Activated CD4-positive, alpha-beta T cell treated with anti-CD3 and anti-CD28 coated beads for 48 hours (primary cell): Measurements from ENCODE around the gene PHACTR1.
"Not testable (repeated sequence)": the region's sequence is repeated elsewhere in the genome, so short reads cannot be mapped to it uniquely, and the experiment has no call there.

Experiments used
- DNase-seq: peaks from one replicate; pipeline ENCODE4 v3.0.0-alpha.2; 2020

PHACTR1 gene

DNA sequence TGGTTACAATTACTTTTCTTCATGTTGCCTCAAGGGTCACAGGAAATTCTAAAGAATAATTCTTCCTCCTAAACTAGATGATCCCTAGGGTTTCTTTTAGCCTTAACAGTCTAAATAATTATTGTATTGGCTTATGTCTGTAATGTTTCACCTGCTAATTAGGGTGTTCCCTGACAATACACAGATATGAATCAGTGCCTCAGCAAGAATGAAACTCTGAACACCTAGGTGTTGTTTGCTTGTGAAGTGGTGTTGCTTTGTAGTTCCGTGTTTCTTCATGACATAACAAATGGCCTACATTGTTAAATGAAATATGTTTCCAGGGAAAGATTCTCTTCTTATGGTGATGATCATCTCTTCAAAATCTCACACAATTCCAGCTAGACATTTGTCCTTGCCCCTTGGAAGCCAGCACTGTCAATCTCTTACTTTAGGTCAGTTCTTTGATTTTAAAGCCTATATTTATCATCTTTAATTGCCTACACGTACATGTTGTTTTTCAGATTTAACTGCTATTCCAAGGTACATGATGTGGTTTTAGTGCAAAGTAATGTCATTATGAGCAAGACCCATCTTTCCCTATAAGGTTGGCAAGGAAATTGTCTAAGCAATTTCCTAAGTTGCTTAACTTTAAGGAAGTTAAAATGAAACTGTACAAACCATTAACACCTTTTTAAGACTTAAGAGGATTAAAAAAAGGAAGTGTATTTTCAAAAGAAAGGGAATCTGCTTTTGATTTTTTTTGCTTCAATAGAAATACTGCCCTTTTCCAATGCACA is 499.9 kb downstream of the PHACTR1 start:
- no peak for DNase-seq

- no peak for DNase-seq
Measured at GRCh38 chr6:13217206-13217905, 500.8 kb downstream of the PHACTR1 start.

- no peak for DNase-seq
Measured at GRCh38 chr6:13220266-13220665, 503.7 kb downstream of the PHACTR1 start.

DNA sequence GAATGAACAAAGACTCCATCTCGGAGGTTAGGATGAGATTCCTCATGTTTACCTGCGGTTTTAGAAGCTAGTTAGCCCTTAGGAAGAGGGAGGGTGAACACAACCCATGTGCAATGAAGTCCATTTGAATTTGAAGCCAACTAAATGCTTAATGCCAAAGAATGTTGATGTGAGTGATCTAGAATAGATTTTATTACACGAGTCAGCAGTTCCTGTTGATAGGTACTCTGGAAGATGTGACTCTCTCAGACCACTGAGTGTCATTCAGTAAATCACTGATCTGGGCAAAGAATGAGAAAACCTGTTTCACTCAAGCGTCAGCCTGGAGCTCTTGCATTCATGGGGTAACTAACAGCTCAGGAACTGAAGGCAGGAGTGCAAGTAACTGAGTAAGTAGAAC is 505.5 kb downstream of the PHACTR1 start:
- DNase-seq: no peak

- no peak for DNase-seq
Measured at GRCh38 chr6:13226071-13226470, 509.5 kb downstream of the PHACTR1 start.

GRCh38 chr6:13228264-13229204 is 512.0 kb downstream of the PHACTR1 start:
- DNase-seq: no peak

GRCh38 chr6:13229205-13230085 is 512.9 kb downstream of the PHACTR1 start:
- DNase-seq: peak; percentile 13

DNA sequence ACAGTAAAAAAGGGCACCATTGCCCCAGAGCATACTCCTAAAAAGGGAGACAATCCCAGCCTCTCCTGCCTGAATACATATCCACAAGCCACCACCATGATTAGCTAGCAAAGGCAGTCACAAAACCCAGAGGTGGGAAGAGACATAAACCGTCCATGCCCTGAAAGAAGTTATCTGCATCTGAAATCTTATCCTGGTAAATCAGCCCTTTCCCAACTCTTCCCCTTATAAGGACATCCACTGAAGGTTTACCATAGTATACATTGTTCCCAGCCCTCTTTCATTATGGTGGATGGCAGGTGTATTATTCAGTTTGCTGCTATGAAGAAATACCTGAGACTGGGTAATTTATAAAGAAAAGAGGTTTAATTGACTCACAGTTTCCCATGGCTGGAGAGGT is 516.5 kb downstream of the PHACTR1 start:
- DNase-seq: no peak

DNA sequence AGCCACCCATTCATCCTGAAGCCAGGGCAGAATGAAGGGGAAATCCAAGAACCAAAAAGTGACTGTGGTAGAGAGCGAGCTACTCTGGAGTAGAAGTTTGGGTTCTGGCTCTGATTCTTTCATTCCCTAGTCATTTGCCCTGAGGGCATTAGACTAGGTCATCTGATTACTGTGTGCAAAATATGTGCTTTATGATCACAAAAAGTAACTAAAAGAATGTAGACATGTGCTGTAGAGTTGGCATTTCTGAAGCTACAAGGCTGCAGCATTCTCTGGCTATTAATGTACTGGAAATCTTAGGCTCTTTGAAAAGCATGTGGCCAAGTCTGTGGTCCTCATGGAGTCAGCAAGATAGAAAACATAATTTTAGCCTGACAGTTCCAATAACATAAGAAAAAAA is 517.6 kb downstream of the PHACTR1 start:
- DNase-seq: no peak

DNA sequence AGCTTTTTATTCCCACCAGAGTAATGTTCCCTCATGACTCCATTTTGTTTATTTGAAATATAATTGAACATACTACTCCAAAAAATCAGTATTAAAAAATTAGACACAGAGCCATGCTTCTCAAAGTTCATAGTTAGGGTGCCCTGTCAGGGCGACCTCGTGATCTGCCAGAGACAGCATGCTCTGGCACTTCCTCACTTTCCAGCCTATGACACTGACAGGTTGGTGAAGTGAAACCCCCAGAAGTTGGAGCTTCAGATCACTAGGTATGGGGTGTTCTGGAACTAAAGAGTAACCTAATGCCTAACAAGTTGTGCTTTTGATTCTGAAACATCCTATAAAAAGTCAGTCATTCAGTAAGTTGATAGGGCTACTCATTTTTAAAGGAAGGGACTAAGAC is 518.8 kb downstream of the PHACTR1 start:
- DNase-seq: no peak

DNA sequence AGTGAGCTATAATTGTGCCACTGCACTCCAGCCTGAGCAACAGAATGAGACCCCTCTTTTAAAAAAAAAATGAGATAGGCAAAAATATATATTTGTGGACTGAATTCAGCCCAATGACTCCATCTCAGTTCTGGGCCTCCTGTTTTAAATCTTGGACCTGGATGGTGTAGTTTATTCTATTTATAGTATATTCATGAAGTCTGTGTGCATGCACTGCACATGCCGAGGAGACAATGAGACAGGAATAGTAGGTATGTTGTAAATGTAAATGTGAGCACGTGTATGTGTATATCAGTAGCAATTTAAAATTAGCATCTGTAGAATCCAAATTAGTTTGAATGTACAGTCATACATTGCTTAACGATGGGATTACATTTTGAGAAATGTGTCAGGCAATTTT is 520.8 kb downstream of the PHACTR1 start:
- no peak for DNase-seq

DNA sequence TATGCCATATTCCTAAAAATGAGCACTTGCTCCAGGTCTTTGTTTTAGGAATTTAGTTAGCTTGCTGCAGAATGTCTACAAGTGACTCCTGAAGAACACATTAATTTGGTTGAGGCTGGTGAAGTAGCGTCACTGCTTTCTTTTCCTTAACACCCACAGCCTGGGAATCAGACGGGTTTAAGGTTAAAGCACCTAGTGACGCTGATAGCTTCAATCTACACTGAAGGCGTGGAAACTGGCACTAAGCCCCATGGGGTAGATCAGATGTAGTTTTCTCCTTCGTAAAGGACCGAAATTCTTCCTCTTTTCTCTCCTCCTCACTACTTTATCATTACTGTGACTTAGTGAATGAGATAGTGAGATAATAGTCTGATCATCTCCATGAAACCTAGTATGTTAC is 521.5 kb downstream of the PHACTR1 start:
- DNase-seq: no peak

DNA sequence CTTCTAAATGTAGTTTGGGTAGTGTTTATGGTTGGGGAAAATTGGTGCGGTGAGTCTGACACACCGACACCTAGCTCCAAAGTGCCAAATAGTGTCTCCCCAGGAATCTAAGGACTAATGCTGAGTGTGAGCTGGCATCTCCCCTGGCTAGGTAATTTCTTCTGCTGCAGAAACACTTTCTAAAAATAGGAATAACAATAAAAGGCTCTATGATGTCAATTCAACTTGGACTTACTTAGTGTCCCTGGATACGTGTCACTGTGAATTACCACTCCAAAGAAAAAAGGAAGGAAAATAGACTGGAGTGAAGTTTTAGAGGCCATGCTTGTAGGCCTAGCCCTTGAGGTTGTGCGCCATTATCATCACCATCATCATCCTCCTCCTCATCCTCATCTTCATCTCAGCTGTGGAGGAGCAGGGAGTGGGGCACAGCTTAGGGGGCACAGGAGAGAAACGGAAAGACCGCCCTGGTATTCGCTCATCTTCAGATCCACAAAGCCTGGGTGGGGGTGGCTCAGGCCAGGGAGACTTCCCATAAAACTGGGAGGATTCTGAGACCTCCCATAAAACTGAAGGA is 522.2 kb downstream of the PHACTR1 start:
- DNase-seq: no peak

DNA sequence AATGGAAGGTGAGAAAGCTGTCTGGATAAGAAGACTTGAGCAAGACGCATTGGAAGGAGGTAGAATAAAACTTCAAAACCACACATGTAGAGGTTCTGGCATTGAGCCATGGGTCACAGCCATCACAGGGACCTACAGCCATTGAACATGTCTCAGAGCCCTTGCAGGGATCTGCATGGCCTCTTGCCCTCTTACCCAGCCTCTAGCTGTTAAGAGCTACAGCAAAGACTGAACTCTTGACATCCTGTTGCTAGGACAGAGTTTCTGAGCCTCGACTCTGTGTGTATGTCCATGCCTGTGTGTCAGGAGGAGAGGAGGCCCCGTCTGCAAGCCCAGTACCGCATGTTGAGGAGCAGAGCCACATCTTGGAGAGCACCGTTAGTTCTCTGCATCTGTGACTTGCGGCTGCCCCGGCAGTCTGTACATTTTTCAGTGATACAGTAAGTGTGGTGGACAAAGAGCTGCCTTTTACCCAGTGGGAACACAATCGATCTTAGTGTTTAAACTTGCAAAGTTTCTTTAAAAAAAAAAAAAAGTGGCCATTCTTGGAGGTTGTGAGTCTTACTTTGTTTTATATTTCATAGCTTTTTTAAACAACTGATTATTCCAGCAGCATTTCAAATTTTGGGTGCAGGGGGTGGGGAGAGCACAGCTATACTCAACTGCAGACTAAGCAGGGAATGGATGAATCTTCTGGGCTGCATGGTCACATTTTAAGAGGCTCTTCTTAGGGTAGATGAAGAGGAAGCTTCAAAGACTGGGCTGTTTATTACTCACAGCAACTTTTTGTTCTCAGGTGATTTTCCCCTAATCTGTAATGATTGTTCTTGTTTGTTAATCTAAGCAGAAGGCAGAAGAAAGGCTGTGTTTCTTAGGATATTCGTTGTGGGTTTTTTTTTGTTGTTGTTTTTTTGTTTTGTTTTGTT is 523.2 kb downstream of the PHACTR1 start:
- no peak for DNase-seq

DNA sequence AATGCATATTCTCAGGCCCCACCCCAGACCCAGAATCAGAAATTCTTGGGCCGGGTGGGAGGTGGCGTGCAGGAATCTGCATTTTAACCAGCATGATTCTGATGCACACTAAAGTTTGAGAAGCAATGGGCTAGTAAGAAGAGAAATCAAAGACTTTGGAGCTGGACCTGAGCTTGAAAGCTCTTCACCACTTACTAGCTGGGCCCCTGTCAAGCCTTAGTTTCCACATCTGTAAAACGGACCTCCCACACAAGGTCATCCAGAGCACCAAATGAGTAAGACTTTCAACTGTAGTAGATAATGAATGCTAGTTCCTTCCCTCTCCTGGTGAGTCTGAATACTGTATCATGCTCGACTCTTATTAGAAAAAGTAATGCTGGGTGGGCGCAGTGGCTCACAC is 524.8 kb downstream of the PHACTR1 start:
- no peak for DNase-seq

GRCh38 chr6:13242178-13242577 is 525.6 kb downstream of the PHACTR1 start:
- no peak for DNase-seq

- no peak for DNase-seq
Measured at GRCh38 chr6:13242590-13242989, 526.0 kb downstream of the PHACTR1 start.

DNA sequence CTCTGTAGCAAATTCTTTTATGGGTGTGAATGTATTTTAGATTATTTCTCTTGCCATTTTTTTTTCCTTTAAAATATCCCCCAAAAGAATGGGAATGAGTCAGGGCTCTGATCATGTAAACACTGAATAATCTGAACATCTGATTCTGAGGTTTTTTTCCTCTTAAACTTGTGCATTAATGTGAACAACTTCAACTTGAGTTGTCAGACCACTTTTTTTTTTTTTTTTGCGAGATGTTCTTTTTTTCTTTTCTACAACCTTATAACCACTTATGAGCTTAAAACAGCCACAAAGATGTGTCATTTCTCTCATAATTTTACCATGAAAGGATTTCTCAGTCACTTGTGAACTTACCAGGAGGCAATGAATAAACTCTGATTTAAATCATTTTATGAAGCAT is 526.5 kb downstream of the PHACTR1 start:
- DNase-seq: no peak

DNA sequence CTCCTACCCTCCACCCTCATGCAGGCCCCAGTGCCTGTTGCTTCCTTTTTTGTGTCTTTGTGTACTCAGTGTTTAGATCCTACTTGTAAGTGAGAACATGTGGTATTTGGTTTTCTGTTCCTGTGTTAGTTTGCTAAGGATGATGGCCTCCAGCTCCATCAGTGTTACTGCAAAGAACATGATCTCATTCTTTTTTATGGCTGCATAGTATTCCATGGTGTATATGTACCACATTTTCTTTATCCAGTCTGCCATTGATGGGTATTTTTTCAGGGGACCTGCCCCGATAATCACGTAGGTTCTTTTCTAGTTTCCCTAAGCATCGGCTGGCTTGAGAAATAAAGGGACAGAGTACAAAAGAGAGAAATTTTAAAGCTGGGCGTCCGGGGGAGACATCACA is 527.2 kb downstream of the PHACTR1 start:
- DNase-seq: not testable (repeated sequence)

- no peak for DNase-seq
Measured at GRCh38 chr6:13247627-13248026, 531.1 kb downstream of the PHACTR1 start.

DNA sequence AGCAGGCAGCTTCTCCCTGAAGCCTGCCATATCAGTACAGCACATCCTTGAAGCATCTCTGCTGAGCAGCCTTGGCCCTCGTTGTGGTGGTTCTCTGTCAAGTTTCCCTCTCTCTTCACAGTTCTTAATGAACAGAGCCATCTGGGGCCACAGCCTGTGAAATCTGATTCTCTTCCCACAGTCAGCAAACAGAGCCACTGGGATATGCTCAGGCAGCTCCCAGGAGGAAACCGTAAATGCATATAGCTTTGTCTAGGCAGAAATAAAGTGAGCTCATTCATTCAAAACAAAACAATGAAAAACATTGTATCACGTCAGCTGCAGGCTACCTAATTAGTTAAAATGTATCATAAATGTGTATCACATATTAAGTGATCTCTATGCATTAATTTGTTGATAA is 531.5 kb downstream of the PHACTR1 start:
- no peak for DNase-seq
